SK-N-SH (cell line): ENCODE data around the gene GMPPA. TPM values are rescaled to one million over a fixed set of nuclear protein-coding genes. Genes with fewer than 3 reads are reported as not detected.

Experiments
- CTCF ChIA-PET: fragments of 300-600, 350-600 bp; formaldehyde crosslinking; extraction: SDS; loops from one replicate; lab custom pipeline; 2021; lab: Yijun Ruan, JAX
- POLR2A ChIA-PET: fragments of 350-600 bp; sonication (Branson Sonifier 250); formaldehyde crosslinking; extraction: SDS; loops from one replicate; lab custom pipeline; 2020; ENCODE audit warnings: antibody characterized with exemption, inconsistent platforms; lab: Yijun Ruan, JAX
- DNase-seq: peaks from one replicate; pipeline ENCODE4 v3.0.0; 2012
- H2AFZ ChIP-seq: fragments of 200-600 bp; sonication (generic); 2 replicates; pipeline ENCODE4 v1.8.1; 2016; ENCODE audit warnings: antibody characterized with exemption, mild to moderate bottlenecking, low read depth
- H3F3A ChIP-seq: fragments of 200-600 bp; sonication (generic); replicated peaks from 2 replicates; pipeline ENCODE3; 2016; ENCODE audit warnings: antibody characterized with exemption, mild to moderate bottlenecking; ENCODE audit not compliant: insufficient read depth
- H3K27ac ChIP-seq, 2 experiments: fragments of 200-500 bp in 1 of 2; fragments of 200-600 bp in 1 of 2; sonication (Bioruptor generic) in 1 of 2; sonication (generic), shearing (Covaris generic) in 1 of 2; 2 replicates each; pipeline versions ENCODE4 v1.5.1 to v1.6.1; 2014 to 2016; ENCODE audit warnings: low read depth in 2 of 2, inconsistent platforms in 1 of 2, low read length in 1 of 2, mild to moderate bottlenecking in 1 of 2, mixed read lengths in 1 of 2
- H3K27me3 ChIP-seq: fragments of 200-600 bp; sonication (generic), shearing (Covaris generic); 2 replicates; pipeline ENCODE4 v1.6.1; 2016; ENCODE audit warnings: mixed run types; ENCODE audit not compliant: insufficient read depth
- H3K36me3 ChIP-seq, 2 experiments: fragments of 200-500 bp in 1 of 2; fragments of 200-600 bp in 1 of 2; sonication (Bioruptor generic) in 1 of 2; sonication (generic) in 1 of 2; replicated peaks in 1 of 2; 2 replicates each; pipeline versions ENCODE3 to v1.5.1; 2014 to 2016; ENCODE audit warnings: low read length in 1 of 2, mild to moderate bottlenecking in 1 of 2; ENCODE audit not compliant: insufficient read depth in 2 of 2, control insufficient read depth in 1 of 2
- H3K4me1 ChIP-seq, 2 experiments: fragments of 200-500 bp in 1 of 2; fragments of 200-600 bp in 1 of 2; sonication (Bioruptor generic) in 1 of 2; sonication (generic), shearing (Covaris generic) in 1 of 2; 2 replicates each; pipeline versions ENCODE4 v1.5.1 to v1.6.1; 2014 to 2016; ENCODE audit warnings: low read depth in 1 of 2, low read length in 1 of 2, mixed run types in 1 of 2; ENCODE audit not compliant: insufficient read depth in 2 of 2, control insufficient read depth in 1 of 2
- H3K4me2 ChIP-seq: fragments of 200-600 bp; sonication (generic), shearing (Covaris generic); 2 replicates; pipeline ENCODE4 v1.6.1; 2017; ENCODE audit warnings: mixed run types
- H3K4me3 ChIP-seq, 2 experiments: fragments of 200-500 bp in 1 of 2; fragments of 200-600 bp in 1 of 2; sonication (Bioruptor generic) in 1 of 2; sonication (generic), shearing (Covaris generic) in 1 of 2; 2 replicates each; pipeline versions ENCODE4 v1.5.1 to v1.8.1; 2014 to 2016; ENCODE audit warnings: low read depth in 2 of 2, inconsistent platforms in 1 of 2, low read length in 1 of 2, mild to moderate bottlenecking in 1 of 2, mixed read lengths in 1 of 2, moderate library complexity in 1 of 2
- H3K79me2 ChIP-seq: fragments of 200-600 bp; sonication (generic); 2 replicates; pipeline ENCODE4 v1.8.1; 2017; ENCODE audit warnings: mild to moderate bottlenecking; ENCODE audit not compliant: insufficient read depth
- H3K9ac ChIP-seq: fragments of 200-600 bp; sonication (generic); 2 replicates; pipeline ENCODE4 v1.6.1; 2017; ENCODE audit warnings: mixed run types
- H3K9me2 ChIP-seq: fragments of 200-600 bp; sonication (generic); 2 replicates; pipeline ENCODE4 v1.6.1; 2017; ENCODE audit warnings: mixed run types
- H3K9me3 ChIP-seq: fragments of 200-600 bp; sonication (generic); 2 replicates; pipeline ENCODE4 v1.6.1; 2017; ENCODE audit warnings: mixed run types, mild to moderate bottlenecking, moderate library complexity
- H4K20me1 ChIP-seq: fragments of 200-600 bp; sonication (generic); 2 replicates; pipeline ENCODE4 v1.6.1; 2017; ENCODE audit warnings: mild to moderate bottlenecking, mixed run types; ENCODE audit not compliant: insufficient read depth
- CTCF ChIP-seq: fragments of 200-600 bp; sonication (generic); IDR thresholded peaks from 2 replicates; pipeline ENCODE4 v1.6.1; 2017; ENCODE audit warnings: antibody characterized with exemption, mild to moderate bottlenecking, moderate library complexity
- FOSL2 ChIP-seq: IDR thresholded peaks from 2 replicates; pipeline ENCODE4 v1.4.0; 2012; ENCODE audit warnings: low read depth, mild to moderate bottlenecking, moderate library complexity, borderline replicate concordance
- FOXM1 ChIP-seq: IDR thresholded peaks from 2 replicates; pipeline ENCODE4 v1.4.0; 2012; ENCODE audit warnings: low read depth, mild to moderate bottlenecking
- GABPA ChIP-seq: IDR thresholded peaks from 2 replicates; pipeline ENCODE4 v1.4.0; 2012; ENCODE audit warnings: low read depth, mild to moderate bottlenecking
- GATA2 ChIP-seq: sonication (generic); formaldehyde crosslinking; IDR thresholded peaks from 2 replicates; pipeline ENCODE4 v1.5.0; 2020; ENCODE audit warnings: mild to moderate bottlenecking, missing genetic modification reagents
- IRF3 ChIP-seq: fragments of 150-350 bp; IDR thresholded peaks from 2 replicates; pipeline ENCODE4 v1.6.1; 2016; ENCODE audit warnings: mild to moderate bottlenecking, low read depth, low read length
- MAX ChIP-seq: IDR thresholded peaks from 2 replicates; pipeline ENCODE4 v1.4.0; 2012; ENCODE audit warnings: low read depth
- MEF2A ChIP-seq: IDR thresholded peaks from 2 replicates; pipeline ENCODE4 v1.4.0; 2012; ENCODE audit warnings: low read depth, borderline replicate concordance
- MXI1 ChIP-seq: IDR thresholded peaks from 2 replicates; pipeline ENCODE4 v1.6.1; 2012; ENCODE audit warnings: mild to moderate bottlenecking, low read depth, low read length, improper control_type of control experiment
- NFIC ChIP-seq: IDR thresholded peaks from 2 replicates; pipeline ENCODE4 v1.4.0; 2012; ENCODE audit warnings: borderline replicate concordance
- NRF1 ChIP-seq: IDR thresholded peaks from 2 replicates; pipeline ENCODE4 v1.6.1; 2012; ENCODE audit warnings: low read depth, mild to moderate bottlenecking, low read length
- PBX3 ChIP-seq: IDR thresholded peaks from 2 replicates; pipeline ENCODE4; 2012
- RAD21 ChIP-seq: IDR thresholded peaks from 2 replicates; pipeline ENCODE4 v1.6.1; 2012; ENCODE audit warnings: mild to moderate bottlenecking, low read length
- RCOR1 ChIP-seq: fragments of 150-350 bp; IDR thresholded peaks from 2 replicates; pipeline ENCODE4 v1.6.1; 2017; ENCODE audit warnings: antibody characterized with exemption, low read length
- REST ChIP-seq: IDR thresholded peaks from 2 replicates; pipeline ENCODE4 v1.6.1; 2012; ENCODE audit warnings: mild to moderate bottlenecking, low read depth, low read length, moderate library complexity
- RFX5 ChIP-seq: IDR thresholded peaks from 2 replicates; pipeline ENCODE4 v1.6.1; 2012; ENCODE audit warnings: mild to moderate bottlenecking, improper control_type of control experiment, low read length
- SMC3 ChIP-seq: IDR thresholded peaks from 2 replicates; pipeline ENCODE4 v1.6.1; 2012; ENCODE audit warnings: low read depth, low read length, improper control_type of control experiment
- TAF1 ChIP-seq: IDR thresholded peaks from 2 replicates; pipeline ENCODE4 v1.6.1; 2012; ENCODE audit warnings: low read depth, mild to moderate bottlenecking, low read length, moderate library complexity, borderline replicate concordance
- TEAD4 ChIP-seq: IDR thresholded peaks from 2 replicates; pipeline ENCODE4 v1.4.0; 2012; ENCODE audit warnings: mild to moderate bottlenecking, borderline replicate concordance; ENCODE audit not compliant: insufficient read depth
- YY1 ChIP-seq: IDR thresholded peaks from 2 replicates; pipeline ENCODE4 v1.4.0; 2012; ENCODE audit warnings: low read depth, mild to moderate bottlenecking
- ZBTB33 ChIP-seq: IDR thresholded peaks from 2 replicates; pipeline ENCODE4 v1.4.0; 2012; ENCODE audit warnings: low read depth, borderline replicate concordance
- WGBS: methylation state at CpG from one replicate; pipeline ENCODE4 v1.1.6; 2017; ENCODE audit warnings: low lambda C conversion rate; 5-methylcytosine and 5-hydroxymethylcytosine counted together
- polyA plus RNA-seq, 3 experiments: library from polyadenylated mRNA; depleted of rRNA; stranded (reverse); fragments of >200 nt; gene quantifications; 2 replicates each; pipeline ENCODE4 v1.2.3, GENCODE V29; 2012

The GMPPA gene
- polyA plus RNA-seq, 1 of the 3 experiments (the other 2 are of a cell fraction), result 61.3 TPM

GRCh38 chr2:219469186-219469724 lies 29.4 kb upstream of the GMPPA start (continued):
- TF ChIP-seq MAX (no peak), MXI1 (no peak), IRF3 (no peak), RFX5 (no peak), RCOR1 (no peak), PBX3 (0 out of 2 replicates have a peak, but pooled peaks have one; percentile 21), TEAD4 (no peak), GATA2 (CRISPR knock-in tag) (no peak), FOXM1 (no peak), NRF1 (no peak), CTCF (no peak), TAF1 (0 out of 2 replicates have a peak, but pooled peaks have one; percentile 22), FOSL2 (peak; percentile 78; the same call in 1 of the 2 replicates), GABPA (no peak), SMC3 (no peak), RAD21 (no peak)

GRCh38 chr2:219470429-219470828 lies 28.3 kb upstream of the GMPPA start:
- Histone ChIP-seq H3K9me2 (no peaks in the 10 kb centered on the region), H3K4me1 (peaks cover 12 to 28% of the 10 kb centered on the region in 2 experiments; a peak in 3 of 4 replicates), H3K4me2 (no peak overlapping the region), H2AFZ (no peak overlapping the region), H3K9ac (no peak overlapping the region), H3F3A (peaks cover 4% of the 10 kb centered on the region), H3K27ac (no peak overlapping the region), H3K4me3 (no peak overlapping the region), H4K20me1 (no peaks in the 10 kb centered on the region), H3K27me3 (no peaks in the 10 kb centered on the region), H3K79me2 (no peaks in the 10 kb centered on the region), H3K36me3 (peaks cover 18 to 55% of the 10 kb centered on the region in 2 experiments), H3K9me3 (no peaks in the 10 kb centered on the region)
- ChIA-PET POLR2A (no interaction called here), CTCF (interaction anchor here (8.6 to 56.4 kb wide), 3 partner anchors 13 to 67 kb away, joined by 73 to 2824 read pairs (median 159); partner anchors contain the start of genes ASIC4, CHPF, GMPPA and TMEM198)
- WGBS, result 92% methylated on average over 4 of the region's 4 CpGs
- DNase-seq, result no peak
- TF ChIP-seq FOXM1 (no peak), NFIC (no peak), TEAD4 (no peak), ZBTB33 (no peak), REST (no peak), MEF2A (no peak), YY1 (no peak)
